ENCODE results near the gene F12. TPM values are rescaled to one million over a fixed set of nuclear protein-coding genes. Genes with fewer than 3 reads are reported as not detected.
A peak's percentile ranks its signal among the peaks of the same experiment; 100 is the strongest.

Gene F12
- total and polyA plus RNA-seq, 2 of the 8 experiments (the other 6 are each of a cell fraction or from before 2014, with no cell fraction given) = 6.5 to 7.8 TPM

DNA sequence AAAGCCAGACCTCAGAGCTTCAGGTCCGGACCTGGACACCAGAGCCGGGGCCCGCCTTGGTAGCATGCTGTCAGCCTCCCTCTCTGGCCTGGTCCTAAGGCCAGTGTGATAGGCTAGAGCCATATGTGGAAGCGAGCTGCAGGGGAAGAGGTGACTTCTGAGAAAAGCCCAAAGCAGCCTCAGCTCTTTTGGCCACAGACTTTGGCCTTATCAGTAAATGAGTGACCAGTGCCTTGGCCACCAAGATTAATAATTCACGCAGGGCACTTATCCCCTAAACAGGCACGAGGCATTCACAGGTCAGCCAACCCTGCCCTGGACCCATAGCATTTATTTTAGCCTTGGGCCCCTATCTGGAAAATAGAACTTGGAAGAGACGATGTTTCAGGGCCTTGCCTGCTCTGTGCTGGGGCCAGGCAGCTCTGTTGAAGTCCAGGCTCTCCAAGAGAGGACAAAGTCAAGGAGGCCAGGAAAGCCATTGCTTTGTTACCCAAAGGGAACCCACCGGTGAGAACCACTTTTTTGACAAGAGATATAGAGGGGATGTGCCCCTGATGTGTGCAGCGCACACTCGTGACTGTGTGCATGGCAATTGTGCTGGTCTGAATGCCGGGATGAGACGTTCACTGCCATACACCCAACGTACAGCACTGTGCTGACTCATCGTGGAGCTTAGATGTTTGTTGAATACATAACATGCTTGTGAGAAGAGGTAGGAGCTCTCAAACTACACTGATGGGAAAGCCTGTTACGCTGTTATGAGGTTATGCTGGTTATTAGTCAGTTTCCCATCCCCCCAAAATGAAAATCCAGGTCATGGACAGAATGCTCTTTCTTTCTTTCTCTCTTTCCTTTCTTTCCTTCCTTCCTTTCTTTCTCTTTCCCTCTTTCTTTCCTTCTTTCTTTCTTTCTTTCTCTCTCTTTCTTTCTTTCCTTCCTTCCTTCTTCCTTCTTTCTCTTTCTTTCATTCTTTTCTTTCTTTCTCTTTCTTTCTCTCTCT is 30.2 kb downstream of the F12 start:
- Histone ChIP-seq H3K79me2 (ENCODE audit: control insufficient read depth in 1 of 2, insufficient read depth in 2 of 2, low read length in 2 of 2) (no peaks in the 10 kb centered on the region), H3K9me3 (ENCODE audit: insufficient read depth in 2 of 2, low read depth in 1 of 2, low read length in 1 of 2) (no peaks in the 10 kb centered on the region), H2BK15ac (ENCODE audit: low read length) (no peak overlapping the region), H2BK12ac (ENCODE audit: low read depth, low read length) (no peak overlapping the region), H3K4me3 (ENCODE audit: extremely low read depth in 1 of 4, insufficient read depth in 2 of 4, low read depth in 3 of 4, low read length in 4 of 4) (no peak overlapping the region), H4K20me1 (replicated peaks in 1 of 2; ENCODE audit: control insufficient read depth in 1 of 2, insufficient read depth in 2 of 2, low read length in 2 of 2) (no peaks in the 10 kb centered on the region), H3K4ac (replicated peaks; ENCODE audit: insufficient read length, low read depth, low read length) (no peak overlapping the region), H3K27ac (ENCODE audit: low read depth, low read length) (no peak overlapping the region), H3K79me1 (ENCODE audit: low read depth, low read length) (no peaks in the 10 kb centered on the region), H3K4me1 (replicated peaks in 1 of 4; ENCODE audit: control insufficient read depth in 3 of 4, insufficient read depth in 4 of 4, low read length in 3 of 4) (peaks cover 0 to 15% (median 2%) of the 10 kb centered on the region in 4 experiments; a peak in 6 of 7 replicates), H2BK5ac (ENCODE audit: low read depth, low read length) (no peak overlapping the region), H4K8ac (ENCODE audit: extremely low read depth, insufficient read depth, low read length) (no peak overlapping the region), H2AK5ac (ENCODE audit: low read depth, low read length) (no peak overlapping the region), H3K23me2 (ENCODE audit: low read depth, low read length) (no peaks in the 10 kb centered on the region), H3K56ac (replicated peaks; ENCODE audit: insufficient read length, low read depth, low read length) (no peak overlapping the region), H3K27me3 (replicated peaks in 1 of 4; ENCODE audit: control insufficient read depth in 3 of 4, extremely low read depth in 1 of 4, insufficient read depth in 3 of 4, low read length in 3 of 4) (peaks cover 0 to 2% (median under 1%) of the 10 kb centered on the region in 4 experiments; a peak in 2 of 7 replicates), H3K36me3 (ENCODE audit: control insufficient read depth in 2 of 4, insufficient read depth in 4 of 4, low read length in 3 of 4) (no peaks in the 10 kb centered on the region), H3K18ac (ENCODE audit: extremely low read depth, low read length) (no peak overlapping the region), H2BK120ac (replicated peaks; ENCODE audit: low read depth, low read length) (no peak overlapping the region), H2AFZ (ENCODE audit: low read length) (peak overlapping the region; percentile 20; the same call in 1 of the 2 replicates), H2BK20ac (ENCODE audit: low read length) (peak overlapping the region; percentile 66; the same call in 1 of the 2 replicates), H3K14ac (ENCODE audit: insufficient read length) (no peak overlapping the region), H4K5ac (ENCODE audit: insufficient read length, low read depth, low read length) (no peak overlapping the region), H4K91ac (replicated peaks; ENCODE audit: insufficient read length, low read length) (peak overlapping the region; percentile 73), H3K9ac (replicated peaks in 1 of 4; ENCODE audit: extremely low read depth in 1 of 4, low read depth in 3 of 4, low read length in 3 of 4) (no peak overlapping the region), H3K4me2 (ENCODE audit: insufficient read depth in 1 of 2, low read depth in 2 of 2, low read length in 2 of 2) (no peak overlapping the region), H3K23ac (ENCODE audit: insufficient read length) (no peak overlapping the region)
- ChIA-PET CTCF (ENCODE audit: partially characterized antibody) (interaction anchor here (0.7 to 16.9 kb wide), 20 partner anchors 9 to 78 kb away, joined by 3 to 363 read pairs (median 4); partner anchors contain the start of genes PRR7 and SLC34A1), POLR2A (ENCODE audit: partially characterized antibody) (interaction anchor here (0.7 to 3.5 kb wide), 9 partner anchors 10 to 78 kb away, joined by 3 to 16 read pairs (median 4); no protein-coding TSS in a partner anchor)
- DNase-seq (ENCODE audit: low read depth in 1 of 2, low spot score in 2 of 2) (no peak), FAIRE-seq (no peak)
- WGBS, 2 experiments (ENCODE audit: extremely low coverage in 1 of 2, insufficient coverage in 1 of 2, insufficient read length in 1 of 2, insufficient replicate concordance in 2 of 2, low coverage in 1 of 2, low lambda C conversion rate in 2 of 2, missing lambda C conversion rate in 1 of 2) = 88% methylated on average over 15 of the region's 15 CpGs; no CpG with 5 or more reads in 1 of the 2 experiments
- TF ChIP-seq, protein P1, sequence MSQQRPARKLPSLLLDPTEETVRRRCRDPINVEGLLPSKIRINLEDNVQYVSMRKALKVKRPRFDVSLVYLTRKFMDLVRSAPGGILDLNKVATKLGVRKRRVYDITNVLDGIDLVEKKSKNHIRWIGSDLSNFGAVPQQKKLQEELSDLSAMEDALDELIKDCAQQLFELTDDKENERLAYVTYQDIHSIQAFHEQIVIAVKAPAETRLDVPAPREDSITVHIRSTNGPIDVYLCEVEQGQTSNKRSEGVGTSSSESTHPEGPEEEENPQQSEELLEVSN (IDR thresholded peaks at IDR 0.05) = no peak
- TF ChIP-seq RBBP5 (IDR thresholded peaks at IDR 0.05; ENCODE audit: borderline replicate concordance, low read depth, low read length) (no peak), SUZ12 (IDR thresholded peaks at IDR 0.05; ENCODE audit: low read length) (no peak), PHF8 (conservative IDR thresholded peaks at IDR 0.05; ENCODE audit: low read depth, low read length) (no peak)
